CD4-positive, alpha-beta T cell treated with Interleukin-17A for 4 hours (primary cell): ENCODE data around the gene NEDD4L.
"Not testable (repeated sequence)": the region's sequence is repeated elsewhere in the genome, so short reads cannot be mapped to it uniquely, and the experiment has no call there.

ENCODE experiments used
- DNase-seq: peaks from one replicate; pipeline ENCODE4 v3.0.0-alpha.2; 2020; ENCODE audit warnings: mixed read lengths

The NEDD4L gene

GRCh38 chr18:58360324-58360723, 316.3 kb downstream of the NEDD4L start:
- DNase-seq = no peak

DNA sequence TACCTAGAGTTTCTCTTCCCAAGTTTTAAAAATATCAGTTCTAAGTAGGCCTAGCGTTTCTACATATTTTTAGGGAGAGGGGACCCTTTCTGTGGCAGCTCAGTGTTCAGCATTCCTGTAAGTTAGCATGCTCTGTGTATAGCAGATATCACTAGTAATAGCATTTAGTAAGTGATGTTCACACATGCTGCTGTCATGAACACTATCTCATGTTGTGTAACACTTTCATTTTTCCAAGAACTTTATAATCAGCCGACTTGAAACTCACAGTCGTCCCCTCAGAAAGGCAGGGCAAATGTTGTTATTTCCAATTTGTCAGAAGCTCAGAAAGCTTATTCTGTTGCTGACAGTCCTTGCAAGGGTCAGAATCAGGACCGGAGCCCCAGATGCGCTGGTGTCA, 317.2 kb downstream of the NEDD4L start:
- no peak for DNase-seq

DNA sequence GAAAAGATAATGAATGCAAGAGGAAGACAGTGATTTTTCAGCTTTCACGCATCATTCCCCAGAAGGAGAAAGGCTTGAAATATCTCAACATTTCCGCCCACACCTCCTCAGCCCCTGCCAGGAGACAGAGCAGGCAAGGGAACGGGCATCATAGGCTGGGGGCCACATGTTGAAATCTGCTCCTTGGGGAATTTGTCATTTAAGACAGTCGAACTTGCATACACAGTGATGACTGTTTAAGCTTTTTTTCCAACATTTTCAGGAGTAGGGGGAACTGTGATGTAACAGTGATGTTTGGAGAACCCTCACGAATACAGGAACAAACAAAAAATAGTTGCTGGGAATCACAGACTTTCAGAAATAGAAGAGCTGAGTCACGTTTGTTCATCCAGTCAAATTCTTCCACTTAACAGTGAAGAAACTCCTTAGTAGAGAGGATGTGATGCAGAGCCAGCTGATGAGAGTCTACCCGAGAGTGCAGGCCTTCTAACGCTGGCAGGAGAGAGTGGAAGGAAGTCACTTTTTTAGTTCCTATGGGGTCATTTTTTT, 318.1 kb downstream of the NEDD4L start:
- DNase-seq = no peak

GRCh38 chr18:58362829-58363271, 318.8 kb downstream of the NEDD4L start:
- DNase-seq = no peak

DNA sequence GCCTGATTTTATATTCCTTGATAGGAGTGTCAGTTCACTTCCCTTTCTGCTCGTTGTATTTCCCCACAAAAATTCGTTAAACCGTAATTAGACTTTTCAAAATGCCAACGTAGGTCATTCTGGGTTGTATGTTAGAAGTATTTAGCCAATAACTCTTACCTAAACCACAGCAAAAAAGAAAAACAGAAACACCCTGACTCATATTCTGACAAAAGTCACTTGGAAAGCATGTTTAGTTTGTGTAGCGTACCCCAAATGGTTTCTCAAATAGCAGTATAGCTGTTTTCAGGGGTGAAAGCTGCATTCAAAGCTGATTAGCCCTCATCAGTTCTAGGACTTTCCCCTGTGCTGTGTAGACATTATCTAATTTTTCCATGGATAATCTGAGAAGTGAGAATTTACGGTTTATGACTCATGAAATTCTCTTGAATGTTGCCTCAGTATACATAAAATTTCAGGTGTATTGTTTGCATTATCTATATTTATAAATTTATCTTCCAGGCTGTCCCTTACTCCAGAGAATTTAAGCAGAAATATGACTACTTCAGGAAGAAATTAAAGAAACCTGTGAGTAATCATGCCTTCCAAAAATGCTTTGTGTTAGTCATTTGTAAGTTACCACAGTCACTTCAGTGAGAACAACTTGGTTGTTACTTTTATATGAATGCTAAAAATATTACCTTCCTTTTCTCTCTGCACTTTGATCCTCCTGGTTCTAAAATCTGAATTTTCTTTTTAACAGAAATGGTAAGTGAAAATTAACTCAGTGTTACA, 319.9 kb downstream of the NEDD4L start:
- no peak for DNase-seq

- no peak for DNase-seq
Measured at GRCh38 chr18:58364876-58365528, 321.0 kb downstream of the NEDD4L start.

- DNase-seq = no peak
Measured at GRCh38 chr18:58367425-58368140, 323.6 kb downstream of the NEDD4L start.

DNA sequence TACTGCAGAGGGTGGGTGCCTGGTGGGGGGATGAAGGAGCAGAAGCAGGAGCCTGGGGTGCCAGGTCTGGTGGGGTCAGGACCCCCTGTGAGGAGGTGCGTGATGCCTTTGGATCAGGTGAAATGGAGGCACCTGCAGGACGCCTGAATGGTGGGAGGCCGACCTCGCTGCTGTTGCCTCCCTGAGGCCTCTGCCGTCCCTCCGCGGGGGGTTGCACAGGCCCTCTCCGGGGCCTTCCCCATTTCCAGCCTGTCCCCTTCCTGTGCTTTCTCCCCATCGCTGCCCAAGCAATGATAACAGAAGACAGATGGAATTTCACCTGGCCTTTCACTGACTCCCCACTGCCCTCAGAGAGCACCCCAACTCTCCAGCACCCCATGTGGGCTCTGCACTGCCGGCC, 325.6 kb downstream of the NEDD4L start:
- no peak for DNase-seq

- DNase-seq = no peak
Measured at GRCh38 chr18:58370038-58370580, 326.1 kb downstream of the NEDD4L start.

DNA sequence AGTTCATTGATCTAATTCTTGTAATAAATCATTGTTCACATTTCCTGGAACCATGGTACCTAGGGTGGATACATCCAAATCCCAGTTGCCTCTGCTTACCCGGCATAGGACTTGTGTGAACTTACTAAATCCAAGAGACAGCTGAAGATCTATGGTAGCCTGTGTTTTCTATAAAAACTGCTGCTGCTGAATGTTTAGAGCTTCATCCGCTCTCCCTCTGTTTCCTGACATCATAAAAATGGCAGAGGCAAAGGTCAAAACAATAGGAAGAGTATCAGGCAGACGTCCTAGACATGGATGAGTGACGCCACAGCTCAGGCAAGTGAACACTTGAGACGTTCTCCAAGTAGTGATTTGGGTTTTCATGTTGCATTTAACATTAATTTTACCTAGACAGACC, 326.6 kb downstream of the NEDD4L start:
- no peak for DNase-seq

- DNase-seq = no peak
Measured at GRCh38 chr18:58373481-58373880, 329.5 kb downstream of the NEDD4L start.

DNA sequence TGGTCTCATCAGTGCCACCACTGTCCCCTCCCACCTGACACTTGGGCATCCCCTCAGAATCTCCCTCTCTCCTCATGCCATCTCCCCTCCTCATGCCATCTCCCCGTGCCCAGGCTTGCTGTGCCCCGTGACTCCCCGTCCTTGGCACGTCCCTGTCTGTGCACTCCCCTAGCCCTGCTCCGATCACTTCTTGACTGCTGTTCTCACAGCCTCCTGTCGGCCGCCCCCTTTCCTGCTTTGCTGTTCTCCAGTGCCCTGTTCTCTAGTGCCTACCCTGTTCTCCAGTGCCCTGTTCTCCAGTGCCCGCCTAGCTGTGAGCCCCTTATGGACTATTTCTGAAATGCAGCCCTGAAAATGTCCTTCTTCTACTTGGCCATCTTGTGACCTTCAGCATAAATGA, 331.0 kb downstream of the NEDD4L start:
- DNase-seq = no peak

DNA sequence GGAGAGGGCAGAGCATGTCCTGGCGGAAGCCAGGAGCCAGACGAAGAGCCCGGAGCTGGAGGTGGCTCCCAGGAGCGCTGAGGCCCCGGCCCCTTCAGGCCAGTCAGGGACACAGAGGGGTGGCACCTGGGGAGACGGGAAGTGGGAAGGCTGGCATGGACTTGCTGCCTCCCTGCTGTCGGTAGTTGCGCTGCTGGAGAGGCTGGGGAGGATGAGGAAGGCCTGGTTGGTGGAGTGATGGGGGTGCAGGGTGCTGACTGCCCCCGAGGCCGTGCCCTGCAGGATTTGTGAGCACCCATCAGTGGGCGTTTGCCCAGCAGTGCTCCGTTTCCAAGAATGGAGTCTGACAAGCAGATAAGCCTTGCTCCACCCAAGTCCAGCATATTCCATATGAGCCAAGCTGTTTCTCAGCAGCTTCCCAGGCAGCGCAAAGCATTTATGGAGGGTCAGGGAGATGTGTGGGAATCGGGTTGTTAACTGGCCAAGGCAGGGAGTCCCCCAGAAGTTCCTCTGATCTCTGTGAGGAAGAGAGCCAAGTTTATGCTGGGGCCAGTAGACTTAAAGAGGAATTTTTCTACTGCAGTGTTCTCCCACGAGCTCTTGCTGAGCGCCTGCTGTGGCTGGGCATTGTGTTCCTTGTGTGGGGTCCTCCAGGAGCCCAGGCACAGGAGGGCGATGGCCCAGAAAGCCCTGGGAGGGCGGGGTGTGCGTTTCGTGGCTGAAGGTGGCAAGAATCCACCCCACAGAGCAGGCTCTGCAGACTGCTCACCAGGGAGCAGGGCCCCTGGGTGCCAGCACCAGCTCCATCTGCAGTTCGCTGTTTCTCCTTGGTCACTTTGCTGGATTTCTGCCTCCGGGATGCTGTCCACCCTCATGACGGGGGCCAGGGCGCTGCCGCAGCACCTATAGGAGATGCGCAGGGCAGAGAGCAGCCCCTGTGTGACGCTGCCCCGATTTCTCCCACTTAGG, 334.7 kb downstream of the NEDD4L start:
- DNase-seq = no peak

- DNase-seq = no peak
Measured at GRCh38 chr18:58379443-58379842, 335.4 kb downstream of the NEDD4L start.

DNA sequence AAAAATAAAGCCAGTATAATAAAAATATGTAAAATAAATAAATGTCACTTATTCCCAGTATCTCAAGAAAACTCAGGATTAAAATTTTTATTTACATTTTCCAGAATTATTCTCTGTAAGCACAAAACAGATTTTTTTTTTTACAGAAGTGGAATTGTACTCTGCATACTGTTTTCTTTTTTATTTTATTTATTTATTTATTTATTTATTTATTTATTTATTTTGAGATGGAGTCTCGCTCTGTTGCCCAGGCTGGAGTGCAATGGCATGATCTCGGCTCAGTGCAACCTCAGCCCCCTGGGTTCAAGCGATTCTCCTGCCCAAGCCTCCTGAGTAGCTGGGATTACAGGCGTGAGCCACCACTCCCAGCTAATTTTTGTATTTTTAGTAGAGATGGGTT, 336.1 kb downstream of the NEDD4L start:
- not testable (repeated sequence) for DNase-seq

DNA sequence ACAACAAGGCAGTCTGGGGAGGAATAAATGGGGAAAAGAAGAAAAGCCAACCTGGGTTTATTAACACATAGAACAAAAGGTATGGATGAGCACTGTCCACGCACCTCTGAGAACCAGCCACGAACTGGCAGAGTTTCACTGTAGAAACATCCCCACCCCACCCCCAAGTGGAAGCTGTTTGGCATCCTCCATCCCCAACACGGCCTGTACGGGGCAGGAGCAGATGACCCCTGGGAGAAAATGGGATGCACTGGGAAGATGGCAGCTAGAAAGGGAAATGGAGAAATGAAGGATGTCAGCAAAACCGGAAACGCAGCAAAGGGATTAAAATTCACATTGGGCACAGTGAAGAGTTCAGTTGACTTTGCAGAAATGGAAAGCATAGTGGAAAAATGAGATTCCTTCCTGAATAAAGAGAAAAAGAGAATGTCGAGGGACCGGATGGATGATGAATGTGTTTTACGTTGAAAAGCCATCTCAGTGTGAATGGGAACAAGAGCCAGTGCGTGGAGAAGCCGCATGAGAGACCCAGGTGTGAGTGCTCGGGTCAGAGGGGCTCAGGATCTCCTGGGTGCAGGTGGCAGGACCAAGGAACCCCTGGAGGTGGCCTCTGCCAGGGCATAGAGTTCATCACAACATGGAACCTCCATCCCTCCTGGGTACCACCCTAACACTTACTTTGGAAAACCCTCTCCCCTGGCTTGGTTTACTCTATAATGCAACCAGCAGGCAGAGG, 337.8 kb downstream of the NEDD4L start:
- DNase-seq = no peak

DNA sequence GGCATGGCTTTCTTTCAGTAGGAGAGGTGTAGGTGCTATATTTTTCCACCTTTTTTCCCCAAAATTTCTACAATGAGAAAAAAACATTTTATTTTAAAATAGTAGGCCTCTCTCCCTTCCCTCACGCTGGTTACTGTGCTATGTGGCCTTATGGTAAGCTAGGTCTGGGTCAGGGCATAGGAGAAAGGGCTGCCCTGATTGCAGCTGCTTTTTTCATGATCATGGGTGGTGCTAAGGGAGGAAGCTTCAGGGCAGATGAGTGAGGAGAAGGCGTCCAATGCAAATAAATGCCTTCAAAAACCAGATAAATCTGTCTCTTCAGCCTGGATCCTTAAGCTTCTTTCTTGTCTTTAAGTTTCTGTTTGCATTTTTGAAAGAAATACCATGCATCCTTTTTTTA, 338.4 kb downstream of the NEDD4L start:
- DNase-seq = no peak

DNA sequence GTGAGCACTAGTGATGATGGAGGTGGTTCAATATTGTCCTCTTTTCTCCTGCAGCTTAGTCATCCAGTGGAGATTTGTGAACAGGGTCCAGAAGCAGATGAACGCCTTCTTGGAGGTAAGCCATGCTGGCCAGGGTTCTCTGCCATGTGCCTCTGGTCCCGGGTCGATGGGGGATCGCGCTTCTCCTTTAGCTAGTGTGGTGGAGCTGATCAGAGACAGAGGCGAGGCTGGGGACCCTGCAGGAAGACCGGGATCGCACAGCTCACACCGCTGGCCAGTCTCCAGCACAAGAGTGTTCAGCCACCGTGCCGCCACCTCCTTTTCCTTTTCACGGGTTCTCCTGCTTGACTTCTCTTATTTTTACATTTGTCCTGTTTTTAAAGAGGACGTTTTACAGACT, 341.4 kb downstream of the NEDD4L start:
- no peak for DNase-seq

- DNase-seq = no peak
Measured at GRCh38 chr18:58386780-58387179, 342.8 kb downstream of the NEDD4L start.

DNA sequence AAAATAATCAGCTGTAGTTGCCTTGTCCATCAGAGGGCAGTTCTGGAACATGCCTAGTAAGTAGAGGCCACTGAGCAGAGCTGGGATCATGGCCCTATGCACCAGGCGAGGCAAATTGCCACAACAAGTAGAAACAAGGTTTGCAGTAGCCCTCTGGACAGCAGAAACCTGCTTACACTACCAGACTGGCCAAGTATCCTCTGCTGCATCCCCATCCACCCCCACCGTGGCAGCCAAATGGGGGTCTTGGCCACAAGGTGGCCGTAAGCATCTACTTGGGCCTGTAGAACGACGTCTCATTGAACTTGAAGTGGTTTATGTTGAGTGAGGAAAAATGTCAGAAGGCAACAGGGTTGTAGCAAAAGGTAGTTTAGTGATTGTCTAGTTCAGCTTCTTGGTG, 343.7 kb downstream of the NEDD4L start:
- no peak for DNase-seq

DNA sequence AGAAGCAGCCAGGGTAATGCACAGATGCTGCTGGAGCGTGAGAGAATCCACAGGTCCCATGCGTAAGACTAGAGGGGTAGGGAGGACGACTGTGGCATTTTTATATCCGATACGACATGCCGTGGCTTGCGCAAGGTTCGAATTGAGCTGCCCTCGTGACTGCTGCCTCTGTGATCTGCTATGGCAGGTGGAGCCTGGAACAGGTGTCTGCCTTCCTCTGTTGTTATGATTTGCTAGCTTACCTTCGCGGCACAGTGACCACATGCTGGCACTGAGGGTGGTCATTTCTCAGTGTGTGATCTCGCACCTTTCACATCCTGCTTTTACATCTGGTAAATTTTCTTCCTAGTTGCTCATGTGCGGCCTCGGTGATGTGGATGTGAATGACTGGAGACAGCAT, 344.7 kb downstream of the NEDD4L start:
- no peak for DNase-seq
